ENCODE measurements around the gene CCDC54.
"Not testable (repeated sequence)": the region's sequence is repeated elsewhere in the genome, so short reads cannot be mapped to it uniquely, and the experiment has no call there.

CCDC54 gene

GRCh38 chr3:107377151-107377550 is at the start of gene CCDC54:
Gene CCDC54, plus strand, starts transcription at chr3:107377439. Its CDS starts 149 bp downstream, at chr3:107377588.
- 0 out of 2 replicates have a peak, but pooled peaks cover 3% of the 10 kb centered on the region for H3K4me1 ChIP-seq (ENCODE audit: insufficient read depth, low read length)
- H3K27me3 ChIP-seq (ENCODE audit: insufficient read depth, low read length), result no peaks in the 10 kb centered on the region
- H3K9me3 ChIP-seq (ENCODE audit: insufficient read depth, low read depth, low read length), result no peaks in the 10 kb centered on the region
- no peak within 1 kb of the TSS for H3K27ac ChIP-seq (ENCODE audit: low read length)
- H3K36me3 ChIP-seq (ENCODE audit: insufficient read depth, low read depth, low read length), result no peaks in the 10 kb centered on the region
- H3K4me3 ChIP-seq (ENCODE audit: low read length), result no peak within 1 kb of the TSS
- no peak within 1 kb of the TSS for H3K9ac ChIP-seq (ENCODE audit: low read depth, low read length)

- no peak overlapping the region for H3K27ac ChIP-seq (ENCODE audit: low read length)
- H3K4me3 ChIP-seq (ENCODE audit: low read length), result no peak overlapping the region
- no peaks in the 10 kb centered on the region for H3K36me3 ChIP-seq (ENCODE audit: insufficient read depth, low read depth, low read length)
- no peak overlapping the region for H3K9ac ChIP-seq (ENCODE audit: low read depth, low read length)
- no peaks in the 10 kb centered on the region for H3K27me3 ChIP-seq (ENCODE audit: insufficient read depth, low read length)
- H3K9me3 ChIP-seq (ENCODE audit: insufficient read depth, low read depth, low read length), result no peaks in the 10 kb centered on the region
- H3K4me1 ChIP-seq (ENCODE audit: insufficient read depth, low read length), result no peaks in the 10 kb centered on the region
These were observed 49.2 kb upstream of the CCDC54 start for GRCh38 chr3:107328069-107328468.

GRCh38 chr3:107329088-107329487 is 48.2 kb upstream of the CCDC54 start:
- Histone ChIP-seq H3K4me1 (ENCODE audit: insufficient read depth, low read length) (no peaks in the 10 kb centered on the region), H3K27ac (ENCODE audit: low read length) (no peak overlapping the region), H3K9ac (ENCODE audit: low read depth, low read length) (no peak overlapping the region), H3K36me3 (ENCODE audit: insufficient read depth, low read depth, low read length) (no peaks in the 10 kb centered on the region), H3K9me3 (ENCODE audit: insufficient read depth, low read depth, low read length) (0 out of 2 replicates have a peak, but pooled peaks cover 3% of the 10 kb centered on the region), H3K4me3 (ENCODE audit: low read length) (no peak overlapping the region), H3K27me3 (ENCODE audit: insufficient read depth, low read length) (no peaks in the 10 kb centered on the region)

GRCh38 chr3:107339690-107340089 is 37.5 kb upstream of the CCDC54 start:
- H3K4me3 ChIP-seq (ENCODE audit: low read length); H3K27me3 ChIP-seq (ENCODE audit: insufficient read depth, low read length); H3K9me3 ChIP-seq (ENCODE audit: insufficient read depth, low read depth, low read length): not testable (repeated sequence)

GRCh38 chr3:107344722-107345121 is 32.5 kb upstream of the CCDC54 start:
- Histone ChIP-seq H3K27me3 (ENCODE audit: insufficient read depth, low read length) (no peaks in the 10 kb centered on the region), H3K4me3 (ENCODE audit: low read length) (no peak overlapping the region), H3K27ac (ENCODE audit: low read length) (no peak overlapping the region), H3K9ac (ENCODE audit: low read depth, low read length) (no peak overlapping the region), H3K9me3 (ENCODE audit: insufficient read depth, low read depth, low read length) (no peaks in the 10 kb centered on the region), H3K36me3 (ENCODE audit: insufficient read depth, low read depth, low read length) (no peaks in the 10 kb centered on the region), H3K4me1 (ENCODE audit: insufficient read depth, low read length) (no peaks in the 10 kb centered on the region)

More at GRCh38 chr3:107339690-107340089, 37.5 kb upstream of the CCDC54 start:
- H3K27ac ChIP-seq (ENCODE audit: low read length); H3K9ac ChIP-seq (ENCODE audit: low read depth, low read length); H3K4me1 ChIP-seq (ENCODE audit: insufficient read depth, low read length); H3K36me3 ChIP-seq (ENCODE audit: insufficient read depth, low read depth, low read length): not testable (repeated sequence)

GRCh38 chr3:107345822-107346405 is 31.3 kb upstream of the CCDC54 start:
- H3K4me1 ChIP-seq (ENCODE audit: insufficient read depth, low read length), result no peaks in the 10 kb centered on the region
- H3K9ac ChIP-seq (ENCODE audit: low read depth, low read length), result no peak overlapping the region
- no peak overlapping the region for H3K4me3 ChIP-seq (ENCODE audit: low read length)
- H3K27ac ChIP-seq (ENCODE audit: low read length), result no peak overlapping the region
- H3K9me3 ChIP-seq (ENCODE audit: insufficient read depth, low read depth, low read length), result no peaks in the 10 kb centered on the region
- H3K36me3 ChIP-seq (ENCODE audit: insufficient read depth, low read depth, low read length), result no peaks in the 10 kb centered on the region
- no peaks in the 10 kb centered on the region for H3K27me3 ChIP-seq (ENCODE audit: insufficient read depth, low read length)

GRCh38 chr3:107346564-107346963 is 30.7 kb upstream of the CCDC54 start:
- Histone ChIP-seq H3K4me3 (ENCODE audit: low read length) (no peak overlapping the region), H3K36me3 (ENCODE audit: insufficient read depth, low read depth, low read length) (no peaks in the 10 kb centered on the region), H3K9me3 (ENCODE audit: insufficient read depth, low read depth, low read length) (no peaks in the 10 kb centered on the region), H3K4me1 (ENCODE audit: insufficient read depth, low read length) (no peaks in the 10 kb centered on the region), H3K27me3 (ENCODE audit: insufficient read depth, low read length) (no peaks in the 10 kb centered on the region), H3K27ac (ENCODE audit: low read length) (no peak overlapping the region), H3K9ac (ENCODE audit: low read depth, low read length) (no peak overlapping the region)

- Histone ChIP-seq H3K36me3 (ENCODE audit: insufficient read depth, low read depth, low read length) (no peaks in the 10 kb centered on the region), H3K27ac (ENCODE audit: low read length) (no peak overlapping the region), H3K4me3 (ENCODE audit: low read length) (no peak overlapping the region), H3K4me1 (ENCODE audit: insufficient read depth, low read length) (no peaks in the 10 kb centered on the region), H3K9ac (ENCODE audit: low read depth, low read length) (no peak overlapping the region), H3K9me3 (ENCODE audit: insufficient read depth, low read depth, low read length) (no peaks in the 10 kb centered on the region), H3K27me3 (ENCODE audit: insufficient read depth, low read length) (no peaks in the 10 kb centered on the region)
These were observed 29.5 kb upstream of the CCDC54 start for GRCh38 chr3:107347751-107348150.

GRCh38 chr3:107356706-107357105 is 20.5 kb upstream of the CCDC54 start:
- no peaks in the 10 kb centered on the region for H3K27me3 ChIP-seq (ENCODE audit: insufficient read depth, low read length)
- H3K36me3 ChIP-seq (ENCODE audit: insufficient read depth, low read depth, low read length), result no peaks in the 10 kb centered on the region
- no peak overlapping the region for H3K9ac ChIP-seq (ENCODE audit: low read depth, low read length)
- H3K9me3 ChIP-seq (ENCODE audit: insufficient read depth, low read depth, low read length), result no peaks in the 10 kb centered on the region
- no peak overlapping the region for H3K27ac ChIP-seq (ENCODE audit: low read length)
- no peak overlapping the region for H3K4me3 ChIP-seq (ENCODE audit: low read length)
- H3K4me1 ChIP-seq (ENCODE audit: insufficient read depth, low read length), result no peaks in the 10 kb centered on the region

GRCh38 chr3:107361633-107362032 is 15.6 kb upstream of the CCDC54 start:
- Histone ChIP-seq H3K9me3 (ENCODE audit: insufficient read depth, low read depth, low read length) (no peaks in the 10 kb centered on the region), H3K9ac (ENCODE audit: low read depth, low read length) (no peak overlapping the region), H3K36me3 (ENCODE audit: insufficient read depth, low read depth, low read length) (no peaks in the 10 kb centered on the region), H3K4me1 (ENCODE audit: insufficient read depth, low read length) (peaks cover 5% of the 10 kb centered on the region; the same call in 1 of the 2 replicates), H3K27me3 (ENCODE audit: insufficient read depth, low read length) (no peaks in the 10 kb centered on the region), H3K4me3 (ENCODE audit: low read length) (no peak overlapping the region), H3K27ac (ENCODE audit: low read length) (no peak overlapping the region)

- Histone ChIP-seq H3K36me3 (ENCODE audit: insufficient read depth, low read depth, low read length) (no peaks in the 10 kb centered on the region), H3K4me3 (ENCODE audit: low read length) (no peak overlapping the region), H3K27me3 (ENCODE audit: insufficient read depth, low read length) (no peaks in the 10 kb centered on the region), H3K9me3 (ENCODE audit: insufficient read depth, low read depth, low read length) (no peaks in the 10 kb centered on the region), H3K9ac (ENCODE audit: low read depth, low read length) (no peak overlapping the region), H3K27ac (ENCODE audit: low read length) (no peak overlapping the region), H3K4me1 (ENCODE audit: insufficient read depth, low read length) (peaks cover 11% of the 10 kb centered on the region; the same call in 1 of the 2 replicates)
These were observed 12.2 kb upstream of the CCDC54 start for GRCh38 chr3:107365051-107365450.

GRCh38 chr3:107366766-107367165 is 10.5 kb upstream of the CCDC54 start:
- H3K27ac ChIP-seq (ENCODE audit: low read length), result peak overlapping the region; percentile 40
- H3K4me1 ChIP-seq (ENCODE audit: insufficient read depth, low read length), result peaks cover 11% of the 10 kb centered on the region; the same call in 1 of the 2 replicates
- no peaks in the 10 kb centered on the region for H3K9me3 ChIP-seq (ENCODE audit: insufficient read depth, low read depth, low read length)
- no peaks in the 10 kb centered on the region for H3K36me3 ChIP-seq (ENCODE audit: insufficient read depth, low read depth, low read length)
- 0 out of 2 replicates have a peak overlapping the region, but pooled peaks have one; percentile 13 for H3K9ac ChIP-seq (ENCODE audit: low read depth, low read length)
- H3K4me3 ChIP-seq (ENCODE audit: low read length), result no peak overlapping the region
- no peaks in the 10 kb centered on the region for H3K27me3 ChIP-seq (ENCODE audit: insufficient read depth, low read length)

Data from iPS-20b (cell line).